Measurements from ENCODE around the gene SCARB2. TPM values are rescaled to one million over a fixed set of nuclear protein-coding genes. Genes with fewer than 3 reads are reported as not detected.

Gene SCARB2
- polyA plus RNA-seq, 1 donor (not counting 4 experiments of a cell fraction or from before 2014, with no cell fraction given), result 72.2 TPM

GRCh38 chr4:76188557-76188956 lies 25.1 kb downstream of the SCARB2 start:
- H4K20me1 ChIP-seq (ENCODE audit: control insufficient read depth, extremely low read depth, insufficient read depth, low read length), result no peaks in the 10 kb centered on the region
- no peak overlapping the region for H3K4me3 ChIP-seq (ENCODE audit: control insufficient read depth in 2 of 3, extremely low read depth in 1 of 3, insufficient read depth in 2 of 3, low read depth in 1 of 3, low read length in 3 of 3)
- no peak overlapping the region for H3K27ac ChIP-seq (ENCODE audit: control insufficient read depth, insufficient read depth, low read length)
- no peaks in the 10 kb centered on the region for H3K9me1 ChIP-seq (ENCODE audit: control insufficient read depth, extremely low read depth, insufficient read depth, low read length)
- H3K27me3 ChIP-seq (ENCODE audit: control insufficient read depth, extremely low read depth, insufficient read depth, low read length), result no peaks in the 10 kb centered on the region
- H3K9ac ChIP-seq (ENCODE audit: control insufficient read depth, extremely low read depth, insufficient read depth, low read length), result no peak overlapping the region
- H3K4me1 ChIP-seq (ENCODE audit: control insufficient read depth, extremely low read depth, insufficient read depth, low read length), result no peaks in the 10 kb centered on the region
- no peak for DNase-seq (ENCODE audit: low read depth, low spot score)
- H3K79me2 ChIP-seq (ENCODE audit: control insufficient read depth, insufficient read depth, low read length), result peaks cover 7% of the 10 kb centered on the region
- TF ChIP-seq CTCF (optimal IDR thresholded peaks at IDR 0.05 in 1 of 3, IDR thresholded peaks at IDR 0.05 in 1 of 3, conservative IDR thresholded peaks at IDR 0.05 in 1 of 3; ENCODE audit: extremely low read depth in 1 of 3, insufficient read depth in 2 of 3, low read length in 3 of 3) (no peak), EZH2 (IDR thresholded peaks at IDR 0.05; ENCODE audit: low read length) (no peak)
- no peak overlapping the region for H2AFZ ChIP-seq (ENCODE audit: control insufficient read depth, low read length)
- no peak overlapping the region for H3K4me2 ChIP-seq (ENCODE audit: control insufficient read depth, extremely low read depth, insufficient read depth, low read depth, low read length)
- peaks cover 9 to 13% of the 10 kb centered on the region in 2 experiments for H3K36me3 ChIP-seq (ENCODE audit: control insufficient read depth in 2 of 2, extremely low read depth in 1 of 2, insufficient read depth in 2 of 2, low read length in 2 of 2)
- FAIRE-seq, result no peak
- dilution Hi-C loops (cut with MboI; ENCODE audit: extremely low pct_ligation_motif_present, low sequenced_read_pairs), result loop anchor here (25.0 kb wide), 1 partner anchor 324 kb away; no protein-coding TSS in a partner anchor
- H3K9me3 ChIP-seq (ENCODE audit: control insufficient read depth, low read depth, low read length), result no peaks in the 10 kb centered on the region

- Histone ChIP-seq H3K9me3 (ENCODE audit: control insufficient read depth, low read depth, low read length) (no peaks in the 10 kb centered on the region), H4K20me1 (ENCODE audit: control insufficient read depth, extremely low read depth, insufficient read depth, low read length) (no peaks in the 10 kb centered on the region), H3K27me3 (ENCODE audit: control insufficient read depth, extremely low read depth, insufficient read depth, low read length) (no peaks in the 10 kb centered on the region), H3K27ac (ENCODE audit: control insufficient read depth, insufficient read depth, low read length) (no peak overlapping the region), H3K79me2 (ENCODE audit: control insufficient read depth, insufficient read depth, low read length) (peaks cover 5% of the 10 kb centered on the region), H3K9me1 (ENCODE audit: control insufficient read depth, extremely low read depth, insufficient read depth, low read length) (no peaks in the 10 kb centered on the region), H3K9ac (ENCODE audit: control insufficient read depth, extremely low read depth, insufficient read depth, low read length) (no peak overlapping the region), H3K4me2 (ENCODE audit: control insufficient read depth, extremely low read depth, insufficient read depth, low read depth, low read length) (no peak overlapping the region), H3K4me1 (ENCODE audit: control insufficient read depth, extremely low read depth, insufficient read depth, low read length) (no peaks in the 10 kb centered on the region), H3K36me3 (ENCODE audit: control insufficient read depth in 2 of 2, extremely low read depth in 1 of 2, insufficient read depth in 2 of 2, low read length in 2 of 2) (peaks cover 9 to 10% of the 10 kb centered on the region in 2 experiments), H2AFZ (ENCODE audit: control insufficient read depth, low read length) (no peak overlapping the region), H3K4me3 (ENCODE audit: control insufficient read depth in 2 of 3, extremely low read depth in 1 of 3, insufficient read depth in 2 of 3, low read depth in 1 of 3, low read length in 3 of 3) (no peak overlapping the region)
- TF ChIP-seq EZH2 (IDR thresholded peaks at IDR 0.05; ENCODE audit: low read length), result no peak
- TF ChIP-seq CTCF (optimal IDR thresholded peaks at IDR 0.05 in 1 of 3, IDR thresholded peaks at IDR 0.05 in 1 of 3, conservative IDR thresholded peaks at IDR 0.05 in 1 of 3; ENCODE audit: extremely low read depth in 1 of 3, insufficient read depth in 2 of 3, low read length in 3 of 3), result no peak
- DNase-seq (ENCODE audit: low read depth, low spot score) (no peak), FAIRE-seq (no peak)
- dilution Hi-C loops (cut with MboI; ENCODE audit: extremely low pct_ligation_motif_present, low sequenced_read_pairs), result loop anchor here (25.0 kb wide), 1 partner anchor 324 kb away; no protein-coding TSS in a partner anchor
These were observed 25.5 kb downstream of the SCARB2 start for GRCh38 chr4:76188149-76188548.

Measured in keratinocyte (primary cell).